Astrocyte (in vitro differentiated cells and primary cell): ENCODE measurements around the gene GTF2IRD1. TPM values are rescaled to one million over a fixed set of nuclear protein-coding genes. Genes with fewer than 3 reads are reported as not detected.

Experiments used
- DNase-seq: peaks from one replicate; pipeline ENCODE4 v3.0.0-alpha.2; 2010; ENCODE audit warnings: low read depth
- FAIRE-seq: peaks from 2 replicates; lab custom pipeline; 2011; peaks lifted over from hg19 to GRCh38; lab: Jason Lieb, UNC
- H2AFZ ChIP-seq: 2 replicates; pipeline ENCODE4 v1.6.0; 2012; ENCODE audit warnings: low read depth, low read length, inconsistent platforms
- H3K27ac ChIP-seq: 2 replicates; pipeline ENCODE4 v1.5.1; 2011; ENCODE audit warnings: low read depth, low read length, inconsistent platforms
- H3K27me3 ChIP-seq: 2 replicates; pipeline ENCODE4 v1.6.0; 2011; ENCODE audit warnings: low read length, inconsistent platforms; ENCODE audit not compliant: insufficient read depth
- H3K36me3 ChIP-seq: 2 replicates; pipeline ENCODE4 v1.5.1; 2011; ENCODE audit warnings: low read length, inconsistent platforms; ENCODE audit not compliant: insufficient read depth
- H3K4me1 ChIP-seq: 2 replicates; pipeline ENCODE4 v1.5.1; 2011; ENCODE audit warnings: low read length, inconsistent platforms; ENCODE audit not compliant: insufficient read depth
- H3K4me2 ChIP-seq: 2 replicates; pipeline ENCODE4 v1.6.0; 2012; ENCODE audit warnings: low read length, inconsistent platforms
- H3K4me3 ChIP-seq: 2 replicates; pipeline ENCODE4 v1.5.1; 2011; ENCODE audit warnings: low read depth, mild to moderate bottlenecking, low read length, inconsistent platforms; ENCODE audit not compliant: insufficient read depth
- H3K79me2 ChIP-seq: 2 replicates; pipeline ENCODE4 v1.6.0; 2012; ENCODE audit warnings: mild to moderate bottlenecking, low read length, inconsistent platforms; ENCODE audit not compliant: insufficient read depth
- H3K9ac ChIP-seq: 2 replicates; pipeline ENCODE4 v1.6.0; 2012; ENCODE audit warnings: mild to moderate bottlenecking, low read length, inconsistent platforms
- H3K9me3 ChIP-seq: 2 replicates; pipeline ENCODE4 v1.5.1; 2012; ENCODE audit warnings: low read depth, mild to moderate bottlenecking, low read length, inconsistent platforms; ENCODE audit not compliant: insufficient read depth
- H4K20me1 ChIP-seq: 2 replicates; pipeline ENCODE4 v1.6.0; 2012; ENCODE audit warnings: low read length, inconsistent platforms; ENCODE audit not compliant: insufficient read depth
- H3K27ac Mint-ChIP-seq: one replicate; pipeline ENCODE4 v1.8.0; 2021; ENCODE audit warnings: mild to moderate bottlenecking, mixed read lengths; ENCODE audit not compliant: unreplicated experiment
- H3K27me3 Mint-ChIP-seq: one replicate; pipeline ENCODE4 v1.8.0; 2021; ENCODE audit warnings: low read depth, mixed read lengths; ENCODE audit not compliant: unreplicated experiment
- H3K36me3 Mint-ChIP-seq: one replicate; pipeline ENCODE4 v1.8.0; 2021; ENCODE audit warnings: low read depth, mixed read lengths; ENCODE audit not compliant: unreplicated experiment
- H3K4me1 Mint-ChIP-seq: one replicate; pipeline ENCODE4 v1.8.0; 2021; ENCODE audit warnings: low read depth, mixed read lengths; ENCODE audit not compliant: unreplicated experiment
- H3K4me3 Mint-ChIP-seq: one replicate; pipeline ENCODE4 v1.8.0; 2021; ENCODE audit warnings: mild to moderate bottlenecking, moderate library complexity, mixed read lengths; ENCODE audit not compliant: unreplicated experiment
- H3K9me3 Mint-ChIP-seq: one replicate; pipeline ENCODE4 v1.8.0; 2021; ENCODE audit warnings: mild to moderate bottlenecking, mixed read lengths; ENCODE audit not compliant: unreplicated experiment
- CTCF ChIP-seq: IDR thresholded peaks from 2 replicates; pipeline ENCODE4 v1.5.1; 2011; ENCODE audit warnings: low read depth, mild to moderate bottlenecking, inconsistent platforms, low read length, moderate library complexity; ENCODE audit not compliant: insufficient read depth
- EZH2 ChIP-seq: IDR thresholded peaks from 2 replicates; pipeline ENCODE4 v1.6.1; 2012; ENCODE audit warnings: mild to moderate bottlenecking, low read length, inconsistent platforms; ENCODE audit not compliant: insufficient read depth
- total RNA-seq: library from RNA; stranded (reverse); gene quantifications from 2 replicates; pipeline ENCODE4 v1.2.1, GENCODE V29; 2021

GTF2IRD1 gene
- total RNA-seq, 1 donor from 2014 or later, result 19.3 TPM

DNA sequence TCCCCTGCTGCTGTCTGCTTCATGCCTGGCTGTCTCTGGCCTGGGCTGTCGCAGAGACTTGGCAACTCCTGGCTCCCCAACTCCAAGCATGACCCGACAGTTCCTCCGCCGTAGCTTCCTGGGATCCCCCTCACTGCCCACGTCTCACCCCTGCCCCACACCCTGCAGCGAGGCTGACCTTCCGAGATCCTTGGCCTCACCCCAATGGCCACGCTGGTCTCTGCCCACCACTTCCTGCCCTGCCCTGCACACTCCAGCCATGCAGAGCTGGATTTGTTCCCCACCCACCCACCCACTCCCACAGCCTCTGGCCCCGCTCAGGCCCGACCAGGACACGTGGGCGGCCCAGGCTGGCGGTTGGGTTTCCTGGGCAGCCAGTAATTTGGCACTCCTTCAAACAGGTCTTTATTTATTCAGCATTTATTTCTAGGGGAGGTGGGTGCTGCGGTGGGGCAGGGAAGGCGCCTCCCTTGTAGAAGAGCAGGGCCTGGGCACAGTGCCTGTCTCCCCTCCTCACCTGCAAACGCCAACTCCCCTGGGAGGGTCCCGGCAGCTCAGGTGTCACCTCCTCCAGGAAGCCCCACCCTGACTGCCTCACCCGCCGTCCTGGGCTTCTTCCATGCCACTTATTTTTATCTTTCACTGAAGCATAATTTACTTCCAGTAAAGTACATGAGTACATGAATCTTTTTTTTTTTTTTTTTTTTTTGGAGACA is 25.5 kb downstream of the GTF2IRD1 start:
- Histone ChIP-seq H3K27ac (peak overlapping the region; percentile 97), H4K20me1 (peaks cover 24% of the 10 kb centered on the region), H3K36me3 (no peaks in the 10 kb centered on the region), H3K9me3 (no peaks in the 10 kb centered on the region), H3K4me3 (no peak overlapping the region), H3K79me2 (peaks cover 60% of the 10 kb centered on the region), H3K4me1 (peaks cover 77% of the 10 kb centered on the region), H3K4me2 (peak overlapping the region; percentile 84), H3K9ac (peak overlapping the region; percentile 89), H2AFZ (no peak overlapping the region), H3K27me3 (no peaks in the 10 kb centered on the region)
- peaks cover 38% of the 10 kb centered on the region for H3K4me1 Mint-ChIP-seq
- H3K9me3 Mint-ChIP-seq, result no peaks in the 10 kb centered on the region
- H3K36me3 Mint-ChIP-seq, result no peaks in the 10 kb centered on the region
- no peak overlapping the region for H3K27ac Mint-ChIP-seq
- no peak overlapping the region for H3K4me3 Mint-ChIP-seq
- no peaks in the 10 kb centered on the region for H3K27me3 Mint-ChIP-seq
- TF ChIP-seq EZH2 (no peak), CTCF (no peak)
- no peak for FAIRE-seq
- peak; percentile 48 for DNase-seq

DNA sequence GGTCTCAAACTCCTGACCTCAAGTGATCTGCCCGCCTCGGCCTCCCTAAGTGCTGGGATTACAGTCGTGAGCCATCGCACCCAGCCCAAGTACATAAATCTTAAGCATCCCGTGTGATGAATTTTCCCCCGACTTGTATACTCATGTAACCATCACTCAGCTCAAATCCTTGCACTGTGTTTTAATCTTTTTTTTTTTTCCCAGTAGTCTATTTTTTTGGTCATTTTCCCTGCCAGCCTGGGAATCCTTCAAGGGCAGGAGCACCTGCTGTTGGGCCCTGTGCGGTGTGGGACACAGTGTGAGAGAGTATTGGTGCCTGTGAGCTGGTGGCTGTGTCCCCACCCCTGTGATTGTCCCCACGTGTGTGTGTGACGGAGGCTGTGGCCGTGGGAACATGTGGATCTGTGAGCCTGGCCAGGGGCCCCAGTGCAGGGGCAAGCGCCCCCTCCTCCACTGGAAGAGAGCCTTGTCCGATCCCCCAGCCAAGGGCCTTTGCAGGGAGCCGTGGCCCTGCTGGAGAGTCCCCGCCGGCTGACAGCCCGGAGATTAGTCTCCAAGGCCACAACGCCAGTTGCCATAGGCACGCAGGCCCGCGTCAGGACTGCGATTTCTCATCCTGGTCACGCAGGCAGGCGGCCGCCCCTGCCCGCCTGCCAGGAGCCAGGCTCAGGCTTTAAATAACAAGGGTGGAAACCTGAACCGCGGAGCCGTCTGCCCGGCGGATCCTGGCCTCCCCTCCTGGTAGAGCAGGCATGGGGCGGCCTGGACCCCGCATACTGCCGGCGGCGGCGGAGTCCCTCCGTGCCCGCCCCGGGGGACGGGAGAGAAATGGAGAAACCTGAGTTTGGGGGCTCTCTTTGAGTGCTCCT is 26.5 kb downstream of the GTF2IRD1 start:
- peaks cover 17% of the 10 kb centered on the region for H4K20me1 ChIP-seq
- H3K4me2 ChIP-seq, result peak overlapping the region; percentile 84
- no peak for TF ChIP-seq CTCF
- no peak for TF ChIP-seq EZH2
- H3K4me3 Mint-ChIP-seq, result no peak overlapping the region
- FAIRE-seq, result no peak
- peak overlapping the region; percentile 0 for H3K4me3 ChIP-seq
- H3K4me1 ChIP-seq, result peaks cover 74% of the 10 kb centered on the region
- peaks cover 58% of the 10 kb centered on the region for H3K79me2 ChIP-seq
- DNase-seq, result peak; percentile 89
- H3K27ac ChIP-seq, result peak overlapping the region; percentile 97
- H3K9me3 ChIP-seq, result no peaks in the 10 kb centered on the region
- H3K4me1 Mint-ChIP-seq, result peaks cover 40% of the 10 kb centered on the region
- peak overlapping the region; percentile 40 for H2AFZ ChIP-seq
- H3K36me3 ChIP-seq, result no peaks in the 10 kb centered on the region
- H3K9me3 Mint-ChIP-seq, result no peaks in the 10 kb centered on the region
- H3K27me3 Mint-ChIP-seq, result no peaks in the 10 kb centered on the region
- peak overlapping the region; percentile 89 for H3K9ac ChIP-seq
- H3K27me3 ChIP-seq, result no peaks in the 10 kb centered on the region
- no peak overlapping the region for H3K27ac Mint-ChIP-seq
- H3K36me3 Mint-ChIP-seq, result no peaks in the 10 kb centered on the region
